Superior temporal gyrus (tissue), 1 donor: ENCODE measurements around the gene WWTR1.

Source experiments
- DNase-seq: peaks from one replicate; pipeline ENCODE4 v3.0.0-alpha.2; 2016; ENCODE audit errors: extremely low spot score

Gene WWTR1

GRCh38 chr3:149473357-149474249, 184.2 kb downstream of the WWTR1 start:
- no peak for DNase-seq

GRCh38 chr3:149472030-149472797, 185.6 kb downstream of the WWTR1 start:
- no peak for DNase-seq

GRCh38 chr3:149470381-149470780, 187.4 kb downstream of the WWTR1 start:
- DNase-seq, result no peak

GRCh38 chr3:149468504-149469212, 189.2 kb downstream of the WWTR1 start:
- no peak for DNase-seq
